RWPE2 (cell line): Measurements from ENCODE around the gene URGCP.
A peak's percentile ranks its signal among the peaks of the same experiment; 100 is the strongest.

Experiments used
- ATAC-seq: fragments of 200-7000 bp; cut with Tn5 transposase; 3 replicates; pipeline ENCODE4 v1.9.1; 2021; ENCODE audit warnings: low read depth
- DNase-seq: peaks from one replicate; pipeline ENCODE4 v3.0.0-alpha.2; 2020; ENCODE audit warnings: low spot score
- H3K27ac ChIP-seq: fragments of 450-650 bp; 2 replicates; pipeline ENCODE4 v1.5.1; 2017; ENCODE audit warnings: mild to moderate bottlenecking; ENCODE audit not compliant: poor library complexity, severe bottlenecking
- H3K27me3 ChIP-seq: fragments of 250-450 bp; sonication (Bioruptor Pico); 2 replicates; pipeline ENCODE4 v1.5.1; 2021; ENCODE audit warnings: mild to moderate bottlenecking, moderate library complexity; ENCODE audit not compliant: insufficient read depth, poor library complexity, severe bottlenecking
- H3K36me3 ChIP-seq: fragments of 250-450 bp; sonication (Bioruptor Pico); 2 replicates; pipeline ENCODE4 v1.5.1; 2020; ENCODE audit warnings: low read depth, mild to moderate bottlenecking, moderate library complexity
- H3K4me1 ChIP-seq: fragments of 250-450 bp; sonication (Bioruptor Pico); 2 replicates; pipeline ENCODE4 v1.5.1; 2021; ENCODE audit warnings: mild to moderate bottlenecking, moderate library complexity; ENCODE audit not compliant: insufficient read depth, poor library complexity, severe bottlenecking
- H3K4me3 ChIP-seq: fragments of 250-450 bp; sonication (Bioruptor Pico); 2 replicates; pipeline ENCODE4 v1.5.1; 2021; ENCODE audit warnings: mild to moderate bottlenecking, moderate library complexity; ENCODE audit not compliant: severe bottlenecking
- H3K9me3 ChIP-seq: fragments of 250-450 bp; sonication (Bioruptor Pico); 2 replicates; pipeline ENCODE4 v1.5.1; 2021; ENCODE audit warnings: mild to moderate bottlenecking, moderate library complexity; ENCODE audit not compliant: severe bottlenecking
- TF ChIP-seq, protein P1 (sequence below): fragments of 450-650 bp; IDR thresholded peaks from one replicate; pipeline ENCODE4 v1.5.1; 2017; ENCODE audit warnings: mild to moderate bottlenecking, moderate library complexity; ENCODE audit not compliant: poor library complexity, severe bottlenecking

The URGCP gene

DNA sequence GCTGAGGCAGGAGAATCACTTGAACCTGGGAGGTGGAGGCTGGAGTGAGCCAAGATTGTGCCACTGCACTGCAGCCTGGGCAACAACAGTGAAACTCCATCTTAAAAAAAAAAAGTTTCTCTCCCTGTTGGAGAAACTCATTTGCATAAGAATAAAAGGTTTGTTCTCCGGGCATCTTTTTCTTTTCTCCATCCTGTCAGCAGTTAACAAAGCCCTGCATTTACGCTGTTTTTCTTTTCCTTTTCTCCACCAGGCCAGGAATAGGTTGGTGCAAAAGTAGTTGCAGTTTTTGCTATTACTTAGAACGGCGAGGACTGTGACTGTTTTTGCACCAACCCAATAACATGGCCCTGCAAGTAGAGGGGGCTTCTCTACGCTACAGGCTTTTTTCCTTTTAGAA is 9.5 kb upstream of the URGCP start:
- Histone ChIP-seq H3K4me1 (no peaks in the 10 kb centered on the region), H3K27ac (no peak overlapping the region), H3K9me3 (no peaks in the 10 kb centered on the region), H3K27me3 (no peaks in the 10 kb centered on the region), H3K36me3 (no peaks in the 10 kb centered on the region), H3K4me3 (no peak overlapping the region)
- ATAC-seq (no peak), DNase-seq (no peak)
- TF ChIP-seq, protein P1, sequence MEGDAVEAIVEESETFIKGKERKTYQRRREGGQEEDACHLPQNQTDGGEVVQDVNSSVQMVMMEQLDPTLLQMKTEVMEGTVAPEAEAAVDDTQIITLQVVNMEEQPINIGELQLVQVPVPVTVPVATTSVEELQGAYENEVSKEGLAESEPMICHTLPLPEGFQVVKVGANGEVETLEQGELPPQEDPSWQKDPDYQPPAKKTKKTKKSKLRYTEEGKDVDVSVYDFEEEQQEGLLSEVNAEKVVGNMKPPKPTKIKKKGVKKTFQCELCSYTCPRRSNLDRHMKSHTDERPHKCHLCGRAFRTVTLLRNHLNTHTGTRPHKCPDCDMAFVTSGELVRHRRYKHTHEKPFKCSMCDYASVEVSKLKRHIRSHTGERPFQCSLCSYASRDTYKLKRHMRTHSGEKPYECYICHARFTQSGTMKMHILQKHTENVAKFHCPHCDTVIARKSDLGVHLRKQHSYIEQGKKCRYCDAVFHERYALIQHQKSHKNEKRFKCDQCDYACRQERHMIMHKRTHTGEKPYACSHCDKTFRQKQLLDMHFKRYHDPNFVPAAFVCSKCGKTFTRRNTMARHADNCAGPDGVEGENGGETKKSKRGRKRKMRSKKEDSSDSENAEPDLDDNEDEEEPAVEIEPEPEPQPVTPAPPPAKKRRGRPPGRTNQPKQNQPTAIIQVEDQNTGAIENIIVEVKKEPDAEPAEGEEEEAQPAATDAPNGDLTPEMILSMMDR, result no peak

DNA sequence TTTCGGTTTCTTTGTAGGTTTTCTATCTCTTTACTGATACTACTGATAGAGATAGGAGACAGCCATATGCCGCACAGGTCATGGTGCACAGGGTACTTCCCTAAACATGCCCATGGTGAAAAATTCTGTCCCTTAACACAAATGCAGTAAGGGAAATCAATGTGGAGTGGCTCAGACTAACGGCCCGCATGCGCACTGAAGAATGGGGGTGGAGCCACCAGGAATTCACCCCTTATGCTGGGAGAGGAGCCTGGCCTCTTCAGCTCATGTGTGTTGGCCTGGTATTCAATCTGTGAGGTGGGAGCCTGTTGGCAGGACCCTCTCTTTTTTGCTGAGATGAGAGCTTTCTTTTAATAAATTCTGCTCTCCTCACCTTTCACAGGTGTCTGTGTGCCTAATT is 8.4 kb upstream of the URGCP start:
- TF ChIP-seq, protein P1, result no peak
- H3K4me3 ChIP-seq, result no peak overlapping the region
- no peaks in the 10 kb centered on the region for H3K9me3 ChIP-seq
- no peak overlapping the region for H3K27ac ChIP-seq
- H3K4me1 ChIP-seq, result no peaks in the 10 kb centered on the region
- DNase-seq (no peak), ATAC-seq (no peak)
- no peaks in the 10 kb centered on the region for H3K27me3 ChIP-seq
- H3K36me3 ChIP-seq, result no peaks in the 10 kb centered on the region

DNA sequence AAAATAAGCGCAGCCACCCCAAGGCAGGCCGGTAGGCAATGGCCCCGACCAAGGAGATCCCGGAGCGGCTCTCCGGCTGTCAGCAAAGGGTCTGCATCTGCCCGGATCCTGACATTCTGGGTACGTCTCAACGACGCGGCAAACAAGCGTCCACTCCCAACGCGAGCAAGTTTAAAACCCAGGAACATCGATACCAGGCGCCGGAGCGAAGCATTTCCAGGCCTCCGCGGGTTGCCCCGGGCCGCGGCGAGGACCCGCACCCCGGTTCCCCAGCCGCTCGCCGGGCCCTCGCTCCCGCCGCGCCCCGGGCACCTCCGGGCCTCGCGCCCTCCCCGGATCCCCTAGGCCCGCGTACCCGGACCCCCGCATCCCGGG is 453 bp downstream of the URGCP start:
- no peaks in the 10 kb centered on the region for H3K36me3 ChIP-seq
- H3K27ac ChIP-seq, result peak overlapping the region; percentile 80
- H3K27me3 ChIP-seq, result no peaks in the 10 kb centered on the region
- ATAC-seq (peak; percentile 42; the same call in 2 of the 3 replicates), DNase-seq (no peak)
- TF ChIP-seq, protein P1, result no peak
- H3K4me1 ChIP-seq, result peaks cover 17% of the 10 kb centered on the region
- peak overlapping the region; percentile 80 for H3K4me3 ChIP-seq
- H3K9me3 ChIP-seq, result no peaks in the 10 kb centered on the region

DNA sequence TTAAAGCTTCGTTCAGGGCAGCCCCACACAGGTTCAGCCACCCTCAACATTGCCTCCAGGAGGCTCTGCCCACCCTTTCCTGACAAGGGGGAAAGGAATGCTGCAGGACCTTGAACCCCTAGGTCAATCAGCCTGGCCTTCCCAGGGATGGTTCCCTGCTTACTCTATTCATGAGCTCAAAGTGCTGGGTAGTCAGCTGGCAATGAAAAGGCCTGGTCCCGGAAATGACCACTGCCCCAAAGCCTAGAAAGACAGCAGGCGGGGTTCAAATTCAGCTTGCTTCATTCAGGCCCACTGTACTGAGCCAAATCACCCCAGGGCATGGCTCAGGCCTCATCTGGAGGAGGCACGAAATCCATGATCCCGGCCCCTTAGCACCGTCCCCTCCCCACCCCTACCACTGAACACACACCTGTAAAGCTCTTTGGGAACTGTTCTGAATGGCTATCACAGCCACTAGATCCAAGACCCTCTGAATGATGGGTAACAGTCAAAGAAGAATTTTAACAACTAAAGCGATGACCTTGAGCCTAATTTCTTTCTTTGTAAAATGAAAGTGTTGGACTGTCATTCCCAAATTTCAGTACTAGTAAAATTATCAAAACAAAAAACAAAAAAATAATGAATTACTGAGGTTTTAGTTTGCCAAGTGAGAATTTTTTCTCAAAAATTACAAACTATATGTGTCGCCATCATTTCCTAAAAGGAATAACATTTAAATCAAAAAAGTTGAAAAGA is 1.0 kb downstream of the URGCP start:
- H3K27me3 ChIP-seq, result no peaks in the 10 kb centered on the region
- DNase-seq (peak; percentile 67), ATAC-seq (peak; percentile 69)
- peak overlapping the region; percentile 80 for H3K4me3 ChIP-seq
- H3K27ac ChIP-seq, result peak overlapping the region; percentile 80
- peaks cover 17% of the 10 kb centered on the region for H3K4me1 ChIP-seq
- no peaks in the 10 kb centered on the region for H3K9me3 ChIP-seq
- H3K36me3 ChIP-seq, result no peaks in the 10 kb centered on the region
- TF ChIP-seq, protein P1, result no peak

DNA sequence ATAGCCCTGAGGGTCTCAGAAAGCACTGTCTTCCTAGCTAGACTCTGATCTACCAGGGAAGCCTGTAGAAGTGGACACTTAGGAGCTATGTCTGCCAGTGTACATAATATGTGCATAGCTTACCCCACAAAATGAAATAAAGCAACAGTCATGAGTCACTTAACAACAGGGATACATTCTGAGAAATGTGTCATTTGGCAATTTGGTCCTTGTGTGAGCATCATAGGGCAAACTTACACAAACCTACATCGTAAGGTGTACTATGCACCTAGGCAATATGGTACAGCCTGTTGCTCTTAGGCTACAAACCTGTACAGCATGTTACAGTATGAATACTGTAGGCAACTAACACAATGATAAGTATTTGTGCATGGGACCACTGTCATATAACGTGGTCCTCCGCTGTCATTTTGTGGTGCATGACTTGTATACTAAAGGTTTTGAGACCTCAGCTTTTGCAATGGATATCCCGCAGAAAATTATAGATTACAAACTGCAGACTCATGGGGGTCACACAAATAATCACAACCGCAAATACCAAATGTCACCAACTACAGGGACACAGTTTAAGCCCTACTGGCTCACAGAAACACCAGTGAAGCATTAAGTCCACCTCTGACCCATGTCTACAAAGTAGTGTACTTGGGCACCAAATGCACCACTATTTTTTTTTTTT is 1.7 kb downstream of the URGCP start:
- Histone ChIP-seq H3K4me1 (peaks cover 17% of the 10 kb centered on the region), H3K4me3 (peak overlapping the region; percentile 80), H3K27me3 (no peaks in the 10 kb centered on the region), H3K36me3 (no peaks in the 10 kb centered on the region; the same call in 1 of the 2 replicates), H3K9me3 (no peaks in the 10 kb centered on the region), H3K27ac (peak overlapping the region; percentile 80)
- TF ChIP-seq, protein P1, result no peak
- DNase-seq (no peak), ATAC-seq (peak; percentile 16; the same call in 1 of the 3 replicates)
